DOHH2 (cell line): ENCODE data around the gene SPOP.
A peak's percentile ranks its signal among the peaks of the same experiment; 100 is the strongest.

ENCODE experiments used
- H3F3A ChIP-seq: fragments of 200-600 bp; sonication (generic), shearing (Covaris generic); 2 replicates; pipeline ENCODE4 v1.6.0; 2016; ENCODE audit warnings: antibody characterized with exemption, mild to moderate bottlenecking; ENCODE audit not compliant: control insufficient read depth, insufficient read depth
- H3K27ac ChIP-seq: fragments of 200-600 bp; sonication (generic); 2 replicates; pipeline ENCODE4 v1.5.1; 2014; ENCODE audit warnings: low read depth, mild to moderate bottlenecking, low read length, moderate library complexity
- H3K27me3 ChIP-seq: fragments of 200-600 bp; sonication (generic); 2 replicates; pipeline ENCODE4 v1.6.1; 2014; ENCODE audit warnings: mild to moderate bottlenecking, low read length, mixed read lengths; ENCODE audit not compliant: control insufficient read depth
- H3K36me3 ChIP-seq: fragments of 200-600 bp; sonication (generic); 2 replicates; pipeline ENCODE4 v1.6.1; 2014; ENCODE audit warnings: mild to moderate bottlenecking, low read length, moderate library complexity, mixed read lengths; ENCODE audit not compliant: control insufficient read depth
- H3K4me1 ChIP-seq: fragments of 200-600 bp; sonication (generic); 2 replicates; pipeline ENCODE4 v1.6.1; 2014; ENCODE audit warnings: mild to moderate bottlenecking, low read length, mixed read lengths; ENCODE audit not compliant: control insufficient read depth
- H3K4me2 ChIP-seq: fragments of 200-600 bp; sonication (generic); 2 replicates; pipeline ENCODE4 v1.6.0; 2014; ENCODE audit warnings: mild to moderate bottlenecking, low read length, moderate library complexity
- H3K4me3 ChIP-seq: fragments of 200-600 bp; sonication (generic); 2 replicates; pipeline ENCODE4 v1.5.1; 2014; ENCODE audit warnings: mild to moderate bottlenecking, low read length, mixed read lengths
- H3K79me2 ChIP-seq: fragments of 200-600 bp; sonication (generic); 2 replicates; pipeline ENCODE4 v1.6.1; 2014; ENCODE audit warnings: mild to moderate bottlenecking, low read length, mixed read lengths; ENCODE audit not compliant: control insufficient read depth
- H3K9me2 ChIP-seq: fragments of 200-600 bp; sonication (generic); replicated peaks from 2 replicates; pipeline ENCODE4 v1.6.1; 2014; ENCODE audit warnings: mild to moderate bottlenecking, low read length, mixed read lengths; ENCODE audit not compliant: control insufficient read depth
- H3K9me3 ChIP-seq: fragments of 200-600 bp; sonication (generic); 2 replicates; pipeline ENCODE4 v1.6.1; 2014; ENCODE audit warnings: antibody characterized with exemption, low read length, mixed read lengths; ENCODE audit not compliant: control insufficient read depth, insufficient read depth
- H4K20me1 ChIP-seq: fragments of 200-600 bp; sonication (generic); 2 replicates; pipeline ENCODE4 v1.6.0; 2014; ENCODE audit warnings: low read depth, mild to moderate bottlenecking, antibody characterized with exemption, low read length, moderate library complexity; ENCODE audit not compliant: control insufficient read depth, insufficient read depth
- CTCF ChIP-seq: fragments of 200-600 bp; sonication (generic); IDR thresholded peaks from one replicate; pipeline ENCODE4 v1.5.1; 2014; ENCODE audit warnings: antibody characterized with exemption, mild to moderate bottlenecking, low read depth, low read length; ENCODE audit not compliant: poor library complexity, severe bottlenecking
- EZH2phosphoT487 ChIP-seq: fragments of 200-600 bp; sonication (generic); IDR thresholded peaks from 2 replicates; pipeline ENCODE4 v1.6.1; 2017; ENCODE audit warnings: borderline replicate concordance, mild to moderate bottlenecking, antibody characterized with exemption, low read length, moderate library complexity, mixed read lengths

The SPOP gene

DNA sequence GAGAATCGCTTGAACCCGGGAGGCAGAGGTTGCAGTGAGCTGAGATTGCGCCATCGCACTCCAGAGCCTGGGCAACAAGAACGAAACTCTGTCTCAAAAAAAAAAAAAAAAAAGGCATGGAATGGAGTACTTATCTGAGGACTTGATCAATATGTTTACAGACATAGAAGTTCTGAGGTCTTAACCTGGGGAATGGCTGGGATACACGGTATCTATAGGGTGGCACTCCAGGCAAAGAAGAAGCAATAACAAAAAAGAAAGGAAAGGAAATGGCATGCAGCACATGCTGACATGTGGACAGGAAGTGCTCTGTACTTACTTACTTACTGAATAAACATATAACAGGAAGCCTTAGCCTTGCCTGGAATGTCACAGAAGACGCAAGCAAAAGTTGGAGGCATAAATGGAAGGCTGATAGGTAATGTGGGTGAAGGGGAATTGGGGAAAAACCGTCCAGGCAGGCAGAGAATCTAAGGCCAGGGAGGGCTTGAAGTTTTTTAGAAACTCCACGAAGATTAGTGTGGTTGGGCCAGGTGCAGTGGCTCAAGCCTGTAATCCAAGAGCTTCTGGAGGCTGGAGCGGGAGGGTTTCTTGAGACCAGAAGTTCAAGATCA, 10.1 kb upstream of the SPOP start:
- Histone ChIP-seq H3K4me3 (no peak overlapping the region; the same call in 1 of the 2 replicates), H4K20me1 (no peaks in the 10 kb centered on the region), H3K79me2 (no peaks in the 10 kb centered on the region), H3K9me3 (no peaks in the 10 kb centered on the region), H3K4me1 (peaks cover 9% of the 10 kb centered on the region), H3K27ac (no peak overlapping the region), H3K36me3 (no peaks in the 10 kb centered on the region), H3K9me2 (no peaks in the 10 kb centered on the region), H3K4me2 (peak overlapping the region; percentile 31), H3K27me3 (peaks cover under 1% of the 10 kb centered on the region), H3F3A (no peaks in the 10 kb centered on the region)
- no peak for TF ChIP-seq CTCF
- no peak for TF ChIP-seq EZH2phosphoT487

GRCh38 chr17:49681106-49681979, 3.4 kb upstream of the SPOP start:
- Histone ChIP-seq H3K4me1 (peaks cover 9% of the 10 kb centered on the region), H3K27ac (no peak overlapping the region), H3F3A (peaks cover 6% of the 10 kb centered on the region), H3K9me2 (no peaks in the 10 kb centered on the region), H3K4me3 (no peak overlapping the region), H3K9me3 (no peaks in the 10 kb centered on the region), H3K79me2 (peaks cover 13% of the 10 kb centered on the region), H3K27me3 (peaks cover 17% of the 10 kb centered on the region), H3K36me3 (no peaks in the 10 kb centered on the region), H4K20me1 (no peaks in the 10 kb centered on the region), H3K4me2 (no peak overlapping the region)
- TF ChIP-seq EZH2phosphoT487 (no peak), CTCF (no peak)

DNA sequence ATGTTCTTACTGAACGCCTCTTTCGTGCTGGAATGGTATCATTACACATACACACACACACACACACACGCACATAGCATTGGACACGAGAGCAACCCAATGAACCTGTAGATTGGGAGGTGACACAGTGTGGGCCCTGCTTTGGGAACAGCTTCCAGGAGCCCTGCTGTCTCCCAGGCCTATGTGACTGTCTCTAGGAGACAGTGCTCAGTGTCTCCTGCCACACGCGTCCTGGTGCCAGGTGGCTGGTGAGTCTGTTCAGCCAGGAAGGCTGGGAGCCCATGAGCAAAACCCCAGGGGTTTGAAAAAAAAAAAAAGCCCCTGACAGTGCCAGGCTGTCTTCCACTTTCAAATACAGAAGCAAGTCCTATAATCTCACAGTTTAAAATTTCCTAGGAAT, 2.4 kb upstream of the SPOP start:
- Histone ChIP-seq H3K9me2 (no peaks in the 10 kb centered on the region), H3K27ac (no peak overlapping the region), H3K79me2 (peaks cover 22% of the 10 kb centered on the region), H3K9me3 (no peaks in the 10 kb centered on the region), H3K4me3 (no peak overlapping the region), H3K27me3 (peaks cover 17% of the 10 kb centered on the region), H4K20me1 (peaks cover 8% of the 10 kb centered on the region), H3K4me2 (no peak overlapping the region), H3K4me1 (peaks cover 18% of the 10 kb centered on the region), H3F3A (peaks cover 7% of the 10 kb centered on the region), H3K36me3 (peaks cover 6% of the 10 kb centered on the region)
- TF ChIP-seq EZH2phosphoT487 = no peak
- no peak for TF ChIP-seq CTCF
